Left cardiac atrium (tissue), 4 donors: ENCODE data around the gene CSGALNACT2. TPM values are rescaled to one million over a fixed set of nuclear protein-coding genes. Genes with fewer than 3 reads are reported as not detected.
"Not testable (repeated sequence)": the region's sequence is repeated elsewhere in the genome, so short reads cannot be mapped to it uniquely, and the experiment has no call there.

Experiments
- ATAC-seq, 2 donors: fragments of 200-7000 bp; cut with Tn5 transposase; one replicate each; pipeline ENCODE4 v1.9.1; 2020; ENCODE audit warnings: mild to moderate bottlenecking in 2 of 2, moderate library complexity in 2 of 2
- DNase-seq: peaks from one replicate; pipeline ENCODE4 v3.0.0-alpha.2; 2020
- intact Hi-C, 2 donors: fragments of 100-400 bp; cut with DNase I; formaldehyde crosslinking; loops; one replicate each; pipeline versions ENCODE4 v1.14.1 to v1.15.1; 2022 to 2023
- total RNA-seq, 2 donors: library from RNA; stranded (reverse); fragmentation: NEBNext Ultra II Directional; extraction: Animal tissue kit (Norgen Biotek cat#: 25700); gene quantifications; one replicate each; pipeline ENCODE4 v1.2.1, GENCODE V29; 2021
- donor health status: DM: no; HTN: yes; CAD: no.
- donor health status: DM: no; HTN: yes; CAD: no; lungs with severe emphysema.
- donor health status: DM: yes; HTN: yes; CAD: no.
- donor health status: Dilated cardiomyopathy.

CSGALNACT2 gene
- total RNA-seq, 2 donors from 2014 or later, result 12.0 to 17.0 TPM

GRCh38 chr10:43218951-43219837 is 80.9 kb downstream of the CSGALNACT2 start:
- no peak for ATAC-seq
- DNase-seq, result peak; percentile 17
- intact Hi-C loops, result no loop called here

- peak; percentile 13 for DNase-seq
- intact Hi-C loops, result no loop called here
- no peak for ATAC-seq
Observed at GRCh38 chr10:43219848-43220247, 81.6 kb downstream of the CSGALNACT2 start.

GRCh38 chr10:43220251-43220650 is 82.0 kb downstream of the CSGALNACT2 start:
- ATAC-seq, DNase-seq, intact Hi-C loops: not testable (repeated sequence)

- DNase-seq (peak; percentile 9), ATAC-seq (no peak)
- intact Hi-C loops, result no loop called here
Observed at GRCh38 chr10:43220657-43221418, 82.6 kb downstream of the CSGALNACT2 start.

GRCh38 chr10:43221419-43222209 is 83.4 kb downstream of the CSGALNACT2 start:
- intact Hi-C loops, result no loop called here
- peak; percentile 22 for DNase-seq
- ATAC-seq, result no peak

GRCh38 chr10:43222210-43222720 is 84.0 kb downstream of the CSGALNACT2 start:
- intact Hi-C loops, result no loop called here
- DNase-seq (peak; percentile 8), ATAC-seq (no peak)

GRCh38 chr10:43223056-43223455 is 84.8 kb downstream of the CSGALNACT2 start:
- no peak for DNase-seq
- ATAC-seq, result no peak
- intact Hi-C loops, result no loop called here

- DNase-seq (no peak), ATAC-seq (no peak)
- intact Hi-C loops, result no loop called here
Observed at GRCh38 chr10:43224321-43224720, 86.1 kb downstream of the CSGALNACT2 start.

GRCh38 chr10:43225004-43225786 is 87.0 kb downstream of the CSGALNACT2 start:
- intact Hi-C loops, result no loop called here

GRCh38 chr10:43225787-43226153 is 87.5 kb downstream of the CSGALNACT2 start:
- intact Hi-C loops, result no loop called here
- ATAC-seq, result peak in 1 of 2 donors; percentile 16
- DNase-seq, result peak; percentile 16

More at GRCh38 chr10:43225004-43225786, 87.0 kb downstream of the CSGALNACT2 start:
- ATAC-seq (no peak), DNase-seq (peak; percentile 4)

GRCh38 chr10:43226441-43226840 is 88.2 kb downstream of the CSGALNACT2 start:
- DNase-seq, result peak; percentile 7
- intact Hi-C loops, result no loop called here
- ATAC-seq, result no peak

GRCh38 chr10:43226851-43227845 is 88.9 kb downstream of the CSGALNACT2 start:
- ATAC-seq (no peak), DNase-seq (peak; percentile 8)
- intact Hi-C loops, result no loop called here

- no peak for ATAC-seq
- DNase-seq, result peak; percentile 13
- intact Hi-C loops, result no loop called here
Observed at GRCh38 chr10:43227911-43228782, 89.9 kb downstream of the CSGALNACT2 start.

GRCh38 chr10:43228783-43229207 is 90.5 kb downstream of the CSGALNACT2 start:
- ATAC-seq (no peak), DNase-seq (no peak)
- intact Hi-C loops, result no loop called here

- intact Hi-C loops, result no loop called here
- ATAC-seq, result peak; percentile 34 to 43
- DNase-seq, result peak; percentile 26
Observed at GRCh38 chr10:43229208-43230061, 91.2 kb downstream of the CSGALNACT2 start.
